MM.1S (cell line): ENCODE results near the gene MITD1.

Experiments
- DNase-seq: peaks from one replicate; pipeline ENCODE4 v3.0.0-alpha.2; 2015
- H2AFZ ChIP-seq: fragments of 300-600 bp; sonication (generic); 2 replicates; pipeline ENCODE4 v1.6.0; 2016; ENCODE audit warnings: antibody characterized with exemption, low read length
- H3F3A ChIP-seq: fragments of 300-600 bp; sonication (generic); 2 replicates; pipeline ENCODE4 v1.6.1; 2016; ENCODE audit warnings: mild to moderate bottlenecking, antibody characterized with exemption, low read length, moderate library complexity, mixed read lengths; ENCODE audit not compliant: insufficient read depth
- H3K27ac ChIP-seq: fragments of 300-600 bp; sonication (generic); 2 replicates; pipeline ENCODE4 v1.5.1; 2016; ENCODE audit warnings: mild to moderate bottlenecking, low read length
- H3K27me3 ChIP-seq: fragments of 300-600 bp; sonication (generic); replicated peaks from 2 replicates; pipeline ENCODE4 v1.6.0; 2016; ENCODE audit warnings: low read length; ENCODE audit not compliant: insufficient read depth
- H3K36me3 ChIP-seq: fragments of 300-600 bp; sonication (generic); replicated peaks from 2 replicates; pipeline ENCODE4 v1.6.1; 2016; ENCODE audit warnings: mild to moderate bottlenecking, low read length, mixed read lengths; ENCODE audit not compliant: insufficient read depth
- H3K4me1 ChIP-seq: fragments of 300-600 bp; sonication (generic); 2 replicates; pipeline ENCODE4 v1.6.1; 2016; ENCODE audit warnings: low read length, mixed read lengths
- H3K4me2 ChIP-seq: fragments of 300-600 bp; sonication (generic); 2 replicates; pipeline ENCODE4 v1.6.0; 2016; ENCODE audit warnings: low read depth, low read length
- H3K4me3 ChIP-seq: fragments of 300-600 bp; sonication (generic); 2 replicates; pipeline ENCODE4 v1.5.1; 2016; ENCODE audit warnings: low read length, mixed read lengths
- H3K79me2 ChIP-seq: fragments of 300-600 bp; sonication (generic); 2 replicates; pipeline ENCODE4 v1.6.1; 2016; ENCODE audit warnings: mixed run types, low read length, mixed read lengths
- H3K9ac ChIP-seq: fragments of 300-600 bp; sonication (generic); 2 replicates; pipeline ENCODE4 v1.6.1; 2016; ENCODE audit warnings: low read length, mixed read lengths
- H3K9me2 ChIP-seq: fragments of 300-600 bp; sonication (generic); replicated peaks from 2 replicates; pipeline ENCODE4 v1.6.1; 2016; ENCODE audit warnings: mild to moderate bottlenecking, low read length, mixed read lengths; ENCODE audit not compliant: insufficient read depth
- H3K9me3 ChIP-seq: fragments of 300-600 bp; sonication (generic); replicated peaks from 2 replicates; pipeline ENCODE4 v1.6.1; 2016; ENCODE audit warnings: mild to moderate bottlenecking, low read length, mixed read lengths; ENCODE audit not compliant: insufficient read depth
- H4K20me1 ChIP-seq: fragments of 300-600 bp; sonication (generic); 2 replicates; pipeline ENCODE4 v1.6.1; 2016; ENCODE audit warnings: mild to moderate bottlenecking, low read length, moderate library complexity, mixed read lengths; ENCODE audit not compliant: insufficient read depth
- EZH2 ChIP-seq: fragments of 300-600 bp; sonication (generic); optimal IDR thresholded peaks from 2 replicates; pipeline ENCODE3; 2017; ENCODE audit warnings: low read depth, mild to moderate bottlenecking, antibody characterized with exemption, low read length, mixed read lengths
- EZH2phosphoT487 ChIP-seq: fragments of 300-600 bp; sonication (generic); IDR thresholded peaks from 2 replicates; pipeline ENCODE4 v1.6.1; 2018; ENCODE audit warnings: antibody characterized with exemption, low read length
- TF ChIP-seq, protein P1 (sequence below): fragments of 300-600 bp; sonication (generic); IDR thresholded peaks from 2 replicates; pipeline ENCODE4 v1.5.1; 2016; ENCODE audit warnings: antibody characterized with exemption, low read length, mixed read lengths

MITD1 gene

DNA sequence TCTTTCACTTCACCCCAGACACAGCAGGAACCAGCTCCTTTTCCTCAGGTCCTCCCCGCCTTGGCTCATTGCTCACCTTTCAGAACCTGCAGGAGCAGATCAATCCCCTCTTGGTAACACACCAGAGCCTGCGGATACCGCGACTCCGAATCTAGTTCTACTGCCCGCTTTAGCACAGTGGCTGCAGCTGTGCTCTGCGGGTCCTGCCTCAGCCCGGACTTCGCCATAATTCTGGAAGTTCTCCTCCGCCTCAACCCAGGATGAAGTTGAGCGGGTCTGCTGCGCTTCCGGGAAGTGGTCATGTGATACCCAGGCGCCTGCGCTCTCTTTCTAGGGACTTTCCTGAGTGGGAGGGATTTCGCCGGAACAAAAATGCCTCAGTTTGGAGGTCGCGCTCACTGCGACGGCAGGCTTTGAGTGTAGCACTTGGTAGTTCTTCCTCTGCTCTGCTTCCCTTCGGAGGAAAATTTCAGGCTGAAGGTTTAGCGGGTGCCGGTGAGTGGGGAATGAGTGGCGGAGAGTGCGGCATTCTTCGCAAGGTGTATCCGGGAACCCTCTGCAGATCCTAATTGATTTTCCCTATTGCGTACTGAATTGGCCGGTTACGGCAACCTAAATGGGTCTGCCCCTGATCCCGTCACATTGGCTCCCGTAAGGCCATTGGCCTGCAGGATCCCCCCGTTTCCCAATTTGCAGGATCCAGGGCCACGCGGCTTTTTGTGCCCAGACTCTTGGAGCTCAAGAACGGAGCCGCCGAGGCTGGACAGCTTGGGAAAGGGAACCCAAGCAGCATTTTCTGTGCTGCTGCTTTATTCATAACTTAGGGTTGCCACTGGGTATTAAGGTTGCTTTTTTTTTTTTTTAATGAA, at the start of gene MITD1, which contains the start of gene MRPL30:
MITD1 (minus strand) TSS at position 304 of the 869 bp plus-strand sequence; CDS start at position 227, 77 bp downstream.
MRPL30 (plus strand) TSS at position 430 of the 869 bp plus-strand sequence. CDS start 5,020 bp downstream, outside the sequence.
- Histone ChIP-seq H4K20me1 (no peaks in the 10 kb centered on the region), H3K36me3 (no peaks in the 10 kb centered on the region), H3K9ac (peak within 1 kb of the TSS; percentile 78), H3K79me2 (peaks cover 92% of the 10 kb centered on the region), H3K4me3 (peak within 1 kb of the TSS; percentile 89), H3K4me2 (peak within 1 kb of the TSS; percentile 62), H2AFZ (peak within 1 kb of the TSS; percentile 92), H3K27ac (peak within 1 kb of the TSS; percentile 43; the same call in 1 of the 2 replicates), H3K9me3 (no peaks in the 10 kb centered on the region), H3F3A (no peaks in the 10 kb centered on the region), H3K4me1 (peaks cover 10% of the 10 kb centered on the region; the same call in 1 of the 2 replicates), H3K27me3 (no peaks in the 10 kb centered on the region), H3K9me2 (no peaks in the 10 kb centered on the region)
- TF ChIP-seq EZH2 (no peak), EZH2phosphoT487 (no peak)
- TF ChIP-seq, protein P1, sequence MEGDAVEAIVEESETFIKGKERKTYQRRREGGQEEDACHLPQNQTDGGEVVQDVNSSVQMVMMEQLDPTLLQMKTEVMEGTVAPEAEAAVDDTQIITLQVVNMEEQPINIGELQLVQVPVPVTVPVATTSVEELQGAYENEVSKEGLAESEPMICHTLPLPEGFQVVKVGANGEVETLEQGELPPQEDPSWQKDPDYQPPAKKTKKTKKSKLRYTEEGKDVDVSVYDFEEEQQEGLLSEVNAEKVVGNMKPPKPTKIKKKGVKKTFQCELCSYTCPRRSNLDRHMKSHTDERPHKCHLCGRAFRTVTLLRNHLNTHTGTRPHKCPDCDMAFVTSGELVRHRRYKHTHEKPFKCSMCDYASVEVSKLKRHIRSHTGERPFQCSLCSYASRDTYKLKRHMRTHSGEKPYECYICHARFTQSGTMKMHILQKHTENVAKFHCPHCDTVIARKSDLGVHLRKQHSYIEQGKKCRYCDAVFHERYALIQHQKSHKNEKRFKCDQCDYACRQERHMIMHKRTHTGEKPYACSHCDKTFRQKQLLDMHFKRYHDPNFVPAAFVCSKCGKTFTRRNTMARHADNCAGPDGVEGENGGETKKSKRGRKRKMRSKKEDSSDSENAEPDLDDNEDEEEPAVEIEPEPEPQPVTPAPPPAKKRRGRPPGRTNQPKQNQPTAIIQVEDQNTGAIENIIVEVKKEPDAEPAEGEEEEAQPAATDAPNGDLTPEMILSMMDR, result no peak
- DNase-seq, result peak; percentile 96

DNA sequence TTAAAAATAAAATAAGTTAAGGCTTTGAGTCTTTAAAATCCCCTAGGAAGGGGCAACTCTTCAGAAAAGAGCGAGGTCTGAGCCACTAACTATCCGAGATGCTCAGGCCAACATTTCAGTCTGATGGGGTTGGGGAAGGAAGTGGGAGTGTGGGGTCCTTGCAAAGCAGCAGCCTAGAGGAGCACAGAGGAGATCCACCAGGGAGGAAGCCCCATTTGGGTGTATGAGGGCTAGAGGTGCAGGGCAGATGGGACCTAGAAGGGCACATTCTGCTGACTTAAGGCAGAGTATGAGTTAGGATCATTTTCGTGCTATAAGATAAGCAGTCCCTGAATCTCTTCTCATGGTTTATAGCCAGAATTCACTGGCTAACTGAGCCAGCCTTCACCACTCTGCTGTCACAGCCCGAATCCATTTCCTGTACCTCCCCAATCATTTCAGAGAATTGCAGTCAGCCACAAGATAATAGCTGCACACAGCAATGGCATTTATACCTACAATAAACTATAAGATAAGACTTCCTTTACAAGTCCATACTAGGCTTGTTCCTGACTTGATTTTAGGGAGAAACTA, 37.2 kb upstream of the MITD1 start:
- Histone ChIP-seq H3K27me3 (no peaks in the 10 kb centered on the region), H3K9me3 (no peaks in the 10 kb centered on the region), H3K4me3 (no peak overlapping the region), H3K4me1 (no peaks in the 10 kb centered on the region), H2AFZ (no peak overlapping the region), H3K27ac (no peak overlapping the region), H3K36me3 (no peaks in the 10 kb centered on the region), H3K9ac (no peak overlapping the region), H3F3A (no peaks in the 10 kb centered on the region), H4K20me1 (no peaks in the 10 kb centered on the region), H3K4me2 (no peak overlapping the region), H3K79me2 (no peaks in the 10 kb centered on the region), H3K9me2 (no peaks in the 10 kb centered on the region)
- no peak for DNase-seq
- TF ChIP-seq EZH2 (no peak), EZH2phosphoT487 (no peak)
- TF ChIP-seq, protein P1, result no peak

DNA sequence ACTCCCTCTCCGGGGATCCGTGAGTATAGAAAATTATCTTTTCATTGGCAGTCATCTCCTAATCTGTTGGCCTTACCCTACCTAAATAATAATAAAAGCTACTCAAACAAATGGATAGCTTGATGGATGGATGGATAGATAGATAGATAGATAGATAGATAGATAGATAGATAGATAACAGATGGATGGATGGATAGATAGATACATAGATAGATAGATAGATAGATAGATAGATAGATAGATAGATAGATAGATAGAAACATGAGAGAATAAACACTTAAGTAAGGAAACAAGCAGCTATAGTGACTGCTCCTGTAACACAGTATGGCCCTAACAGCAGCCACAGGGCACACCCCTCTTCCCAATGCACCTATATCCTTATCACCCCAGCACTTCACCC, 35.2 kb upstream of the MITD1 start:
- DNase-seq, result no peak
- no peak overlapping the region for H2AFZ ChIP-seq
- no peak overlapping the region for H3K9ac ChIP-seq
- H3K9me3 ChIP-seq, result no peaks in the 10 kb centered on the region
- no peaks in the 10 kb centered on the region for H3K9me2 ChIP-seq
- no peaks in the 10 kb centered on the region for H4K20me1 ChIP-seq
- no peaks in the 10 kb centered on the region for H3K27me3 ChIP-seq
- H3F3A ChIP-seq, result no peaks in the 10 kb centered on the region
- no peaks in the 10 kb centered on the region for H3K36me3 ChIP-seq
- no peak overlapping the region for H3K4me3 ChIP-seq
- no peaks in the 10 kb centered on the region for H3K79me2 ChIP-seq
- no peaks in the 10 kb centered on the region for H3K4me1 ChIP-seq
- H3K27ac ChIP-seq, result no peak overlapping the region
- H3K4me2 ChIP-seq, result no peak overlapping the region
- TF ChIP-seq, protein P1, result no peak
- TF ChIP-seq EZH2, result no peak
- TF ChIP-seq EZH2phosphoT487, result no peak
